ENCODE data around the gene SPATA32.
A peak's percentile ranks its signal among the peaks of the same experiment; 100 is the strongest.
"Not testable (repeated sequence)": the region's sequence is repeated elsewhere in the genome, so short reads cannot be mapped to it uniquely, and the experiment has no call there.

Gene SPATA32

DNA sequence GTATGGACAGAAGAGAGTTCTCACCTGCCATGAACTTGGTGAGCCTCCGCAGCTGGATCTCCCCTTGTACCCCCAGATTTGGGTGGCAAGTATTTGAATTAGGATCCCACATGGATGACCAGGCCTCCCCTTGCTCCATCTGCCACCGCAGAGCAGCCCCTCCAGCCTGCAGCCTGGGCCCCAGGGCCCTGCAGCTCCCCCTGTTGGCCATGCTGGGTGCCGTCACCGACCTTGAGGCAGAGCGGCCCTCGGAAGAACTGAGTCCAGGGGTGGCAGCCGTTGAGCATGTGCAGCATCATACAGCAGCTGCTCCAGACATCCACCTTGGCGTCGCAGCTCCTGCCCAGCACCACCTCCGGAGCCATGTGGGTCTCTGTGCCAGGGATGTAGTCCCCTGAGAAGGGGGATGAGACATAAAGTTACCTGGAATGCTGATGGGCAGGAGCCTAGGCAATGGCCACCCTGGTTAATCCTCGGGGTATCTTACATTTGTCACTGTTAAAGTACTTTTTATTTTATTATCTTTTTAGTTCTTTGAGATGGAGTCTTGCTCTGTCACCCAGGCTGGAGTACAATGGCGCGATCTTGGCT lies 9.0 kb upstream of the SPATA32 start:
- no peak for FAIRE-seq

DNA sequence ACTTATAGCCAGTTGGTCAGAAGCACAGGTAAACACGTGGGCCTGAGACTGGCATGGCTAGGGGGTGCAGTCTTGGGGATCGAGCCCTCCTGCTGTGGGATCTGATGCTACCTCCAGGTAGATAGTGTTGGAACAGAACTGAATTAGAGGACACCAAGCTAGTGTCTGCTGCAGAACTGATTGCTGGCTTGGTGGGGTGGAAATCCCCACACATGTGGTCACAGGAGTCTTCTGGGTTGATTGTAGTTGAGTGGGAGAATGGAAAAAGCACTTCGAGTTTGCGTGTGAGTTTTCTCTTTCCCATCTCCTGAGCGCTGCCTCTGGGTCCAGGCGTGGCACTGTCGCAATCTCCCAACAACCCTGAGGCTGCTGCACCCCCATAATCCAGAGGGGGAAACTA lies 8.0 kb upstream of the SPATA32 start:
- no peak for FAIRE-seq

DNA sequence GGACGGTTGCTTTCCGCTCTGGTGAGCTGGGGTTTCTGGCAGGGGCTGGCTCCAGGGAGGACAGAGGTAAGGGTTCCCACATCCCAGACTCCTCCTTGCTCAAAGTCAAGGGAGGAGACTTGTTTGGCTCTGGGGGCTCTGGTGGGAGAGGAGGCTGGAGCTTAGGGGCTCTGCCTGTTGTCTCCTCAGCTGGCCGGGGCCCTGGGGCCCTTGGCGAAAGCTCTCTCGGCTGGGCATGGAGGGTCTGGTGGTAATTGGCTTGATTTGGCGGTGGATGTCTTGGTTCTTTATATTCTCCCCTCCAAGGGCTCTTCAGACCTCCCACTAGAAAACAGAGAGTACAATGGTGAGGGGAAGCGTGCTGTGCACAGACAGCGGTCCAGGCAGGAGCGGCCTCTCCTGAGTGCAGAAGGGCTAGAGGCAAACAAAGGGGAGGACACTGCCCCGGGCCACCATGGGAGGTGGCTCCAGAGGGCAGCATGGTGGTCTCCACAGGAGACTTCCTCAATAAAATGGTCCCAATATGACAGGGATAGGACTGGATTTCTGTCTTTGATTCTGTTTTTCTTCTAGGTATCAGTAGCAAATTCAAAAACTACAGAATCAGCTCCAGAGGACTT lies 5.7 kb upstream of the SPATA32 start:
- FAIRE-seq = no peak

DNA sequence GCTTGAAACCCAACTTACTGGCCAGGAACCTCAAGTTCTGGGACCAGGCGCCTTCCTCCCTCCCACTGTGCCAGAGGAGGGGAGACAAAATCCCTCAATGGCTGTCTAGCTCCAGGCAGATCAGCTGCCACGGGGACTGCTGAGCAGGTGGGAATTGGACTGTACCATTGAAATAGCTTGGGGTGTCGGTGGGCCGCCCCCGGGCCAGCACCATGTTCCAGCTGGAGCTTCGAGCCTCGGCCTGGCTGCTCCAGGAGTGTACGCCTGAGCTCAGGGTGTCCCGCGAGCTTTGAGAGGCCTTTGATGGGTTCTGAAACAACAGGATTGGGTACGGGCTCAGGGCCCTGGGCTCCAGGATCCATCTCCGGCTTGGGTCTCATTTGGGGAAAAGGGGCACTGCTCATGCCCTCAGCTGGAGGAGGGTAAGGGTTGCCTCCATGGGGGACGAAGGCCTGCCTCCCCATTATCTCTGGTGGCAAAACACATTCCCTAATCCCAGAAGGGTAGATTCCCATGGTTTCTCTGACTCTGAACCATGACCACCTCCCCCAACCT lies 4.6 kb upstream of the SPATA32 start:
- FAIRE-seq = no peak

DNA sequence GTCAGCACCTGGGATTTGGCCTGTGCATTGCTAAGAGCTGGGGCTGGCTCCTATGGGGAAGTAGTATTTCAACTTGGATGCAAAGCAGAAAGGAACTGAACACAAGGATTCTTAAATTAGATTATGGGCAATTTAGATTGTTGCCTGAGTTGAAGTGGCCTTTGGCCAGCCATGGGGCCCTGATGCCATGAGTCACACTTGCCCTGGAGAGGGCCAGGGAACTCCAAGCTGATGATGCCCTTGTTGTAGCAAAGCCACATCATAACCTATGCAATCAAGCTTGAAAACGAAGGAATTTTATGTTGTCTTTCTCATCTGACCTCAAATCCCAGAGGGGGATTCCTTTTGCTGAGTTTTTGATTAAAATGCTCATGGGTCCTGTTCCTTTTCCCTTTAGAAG lies 3.9 kb upstream of the SPATA32 start:
- no peak for FAIRE-seq

DNA sequence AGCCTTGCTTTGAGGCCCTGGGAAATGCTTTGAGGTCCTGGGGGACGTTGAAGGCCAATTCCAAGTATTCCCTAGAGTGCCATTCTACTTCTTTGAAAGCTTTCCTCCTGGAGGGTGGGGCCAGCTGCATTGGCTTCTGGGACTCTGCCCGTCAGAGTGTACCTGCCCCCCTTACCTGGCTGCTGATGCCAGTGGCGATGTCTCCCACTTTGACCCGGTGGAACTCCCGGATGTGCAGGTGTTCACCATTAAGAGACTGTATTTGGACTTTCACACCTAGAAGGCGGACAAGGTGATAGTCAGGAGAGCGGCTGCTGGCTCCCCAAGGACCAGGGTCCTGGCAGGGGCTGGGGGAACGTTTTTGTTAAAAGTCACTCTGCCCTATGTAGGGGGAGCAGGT lies 3.1 kb upstream of the SPATA32 start:
- FAIRE-seq = no peak

DNA sequence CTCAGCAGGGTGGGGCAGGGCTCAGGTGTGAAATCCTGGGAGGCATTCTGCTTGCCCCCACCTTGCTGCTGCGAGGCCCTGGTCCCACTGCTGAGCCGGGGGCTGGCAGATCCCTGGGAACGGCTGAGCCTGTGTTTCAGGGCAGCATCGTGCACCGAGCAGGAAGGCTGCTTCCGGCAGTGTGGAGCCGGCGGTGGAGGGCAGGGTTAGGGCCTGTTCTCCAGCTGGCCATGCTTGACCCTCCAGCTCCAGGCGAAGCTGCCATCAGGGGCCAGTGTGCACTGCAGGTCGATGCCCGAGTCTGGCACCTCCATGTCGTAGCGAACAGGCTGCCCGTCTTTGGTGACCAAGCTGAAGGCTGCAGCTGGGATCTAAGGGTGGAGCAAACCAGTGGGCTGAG lies 2.5 kb upstream of the SPATA32 start:
- FAIRE-seq = no peak

DNA sequence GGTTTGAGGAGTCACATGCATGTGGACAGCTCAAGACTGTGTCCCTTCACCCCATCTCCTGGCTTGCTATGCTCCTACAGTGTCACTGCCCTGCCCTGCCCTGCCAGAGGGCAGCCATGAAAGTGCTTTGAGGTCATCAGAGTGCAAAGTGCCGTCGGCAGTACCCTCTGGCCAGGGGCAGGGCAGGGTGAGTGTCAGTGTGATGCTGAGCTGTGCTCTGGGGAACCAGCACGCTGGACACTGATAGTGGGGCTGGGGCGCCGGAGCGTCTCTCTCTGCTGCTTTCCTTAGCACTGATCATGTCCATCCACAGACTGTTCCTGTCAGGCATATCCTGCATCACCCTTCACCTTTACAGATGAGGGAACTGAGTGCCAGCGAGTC lies 1.6 kb upstream of the SPATA32 start:
- FAIRE-seq = no peak

DNA sequence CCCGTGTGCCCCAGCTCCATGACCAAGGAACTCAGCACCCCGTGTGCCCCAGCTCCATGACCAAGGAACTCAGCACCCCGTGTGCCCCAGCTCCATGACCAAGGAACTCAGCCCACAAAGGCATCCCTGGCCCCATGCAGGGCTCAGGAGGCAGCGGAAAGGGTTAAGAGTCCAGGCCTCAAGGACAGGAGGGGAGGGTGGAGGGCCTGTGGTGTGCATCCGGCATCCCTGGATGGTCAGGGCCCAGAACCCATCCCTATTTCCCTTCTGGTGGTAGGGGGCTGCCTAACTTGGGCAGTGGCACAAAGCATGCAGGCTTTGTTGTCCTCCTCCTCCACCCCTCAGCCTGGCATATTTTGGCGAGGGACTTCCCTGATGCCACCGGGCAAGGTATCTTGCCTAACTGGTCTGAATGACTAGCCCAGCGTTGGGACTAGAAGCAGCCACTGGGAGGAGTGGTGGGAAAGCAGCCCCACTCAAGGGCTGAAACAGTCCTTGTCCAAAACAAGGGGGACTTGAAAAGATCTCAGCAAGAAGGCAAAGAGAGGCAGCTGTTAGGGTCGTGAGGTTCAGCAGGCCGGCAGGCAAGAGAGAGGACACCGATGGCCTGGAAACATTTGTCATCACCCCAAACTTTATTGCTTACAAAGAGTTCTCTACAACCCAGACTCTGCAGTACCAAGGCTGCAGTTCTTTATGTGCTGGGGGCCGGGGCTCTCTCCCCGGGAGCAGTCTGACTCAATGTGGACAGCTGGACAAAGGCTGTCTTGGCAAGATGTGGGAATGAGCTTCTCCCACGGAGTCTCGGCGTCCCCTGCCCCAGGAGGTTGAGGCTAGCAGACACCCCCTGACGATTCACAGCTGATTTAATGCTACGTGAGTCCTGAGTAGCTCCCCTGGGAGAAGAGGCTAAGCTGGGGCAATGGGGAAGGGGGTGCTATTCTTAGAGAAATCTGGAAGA lies 902 bp upstream of the SPATA32 start:
- FAIRE-seq = no peak

DNA sequence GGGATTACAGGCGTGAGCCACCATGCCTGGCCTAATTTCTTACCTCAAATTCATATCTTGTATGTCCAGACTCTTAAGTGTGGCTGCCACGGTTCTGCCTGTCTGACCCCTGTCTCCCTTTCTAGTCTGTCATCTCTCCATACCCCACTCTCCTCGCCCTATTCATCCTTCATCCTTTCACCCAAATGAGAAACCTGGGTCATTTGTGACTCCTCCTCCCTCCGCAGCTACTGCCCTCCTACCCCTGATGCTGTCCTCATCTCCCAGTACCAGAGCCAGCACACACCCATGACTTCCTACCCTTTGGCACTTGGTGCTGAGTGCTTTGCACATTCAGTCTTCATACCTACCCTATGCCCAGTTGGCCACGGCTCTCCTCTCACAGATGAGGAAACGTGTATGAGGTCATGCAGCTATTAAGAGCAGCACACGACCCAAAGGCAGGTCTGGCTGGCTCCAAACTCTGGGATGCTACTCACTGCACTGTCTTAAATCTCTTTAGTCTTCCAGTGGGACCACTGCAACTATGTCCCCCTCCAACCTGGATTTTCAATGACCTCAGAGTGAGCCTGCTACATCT lies 1.6 kb downstream of the SPATA32 start:
- FAIRE-seq = no peak

DNA sequence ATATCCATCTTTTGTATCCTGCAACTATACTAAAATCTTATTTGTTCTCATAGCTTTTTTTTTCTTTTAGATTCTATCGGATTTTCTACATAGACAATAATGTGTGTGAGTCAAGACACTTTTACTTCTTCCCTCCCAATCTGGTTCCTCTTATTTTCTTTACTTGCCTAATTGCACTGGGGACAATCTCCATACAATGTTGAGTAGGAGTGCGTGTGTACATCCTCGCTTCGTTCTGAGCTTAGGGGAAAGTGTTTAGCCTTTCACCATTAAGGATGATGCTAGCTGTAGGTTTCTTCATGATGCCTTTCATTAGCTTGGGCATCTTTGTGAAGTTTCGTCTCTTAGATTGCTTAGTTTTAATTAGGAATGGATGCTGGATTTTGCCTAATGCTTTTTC lies 2.9 kb downstream of the SPATA32 start:
- FAIRE-seq = no peak

DNA sequence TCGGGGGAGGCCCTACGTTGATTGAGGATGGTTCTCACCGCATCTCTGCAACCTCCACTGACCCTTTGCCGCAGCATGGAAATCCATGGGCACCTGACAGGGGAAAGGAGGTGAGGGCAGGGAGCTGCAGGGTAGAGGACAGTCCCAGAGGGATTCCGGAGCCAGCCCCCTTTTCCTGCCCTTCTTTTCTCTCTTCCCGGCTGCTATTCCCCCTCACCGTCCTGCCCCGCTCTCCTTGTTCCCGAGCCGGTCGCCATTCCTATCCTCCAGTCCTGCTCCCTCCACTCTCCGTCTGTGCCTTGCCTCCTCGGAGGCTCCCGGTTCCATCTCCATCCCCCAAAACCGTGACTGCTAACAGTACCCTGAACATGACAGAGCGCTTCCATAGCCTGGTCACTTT lies 4.8 kb downstream of the SPATA32 start:
- no peak for FAIRE-seq

DNA sequence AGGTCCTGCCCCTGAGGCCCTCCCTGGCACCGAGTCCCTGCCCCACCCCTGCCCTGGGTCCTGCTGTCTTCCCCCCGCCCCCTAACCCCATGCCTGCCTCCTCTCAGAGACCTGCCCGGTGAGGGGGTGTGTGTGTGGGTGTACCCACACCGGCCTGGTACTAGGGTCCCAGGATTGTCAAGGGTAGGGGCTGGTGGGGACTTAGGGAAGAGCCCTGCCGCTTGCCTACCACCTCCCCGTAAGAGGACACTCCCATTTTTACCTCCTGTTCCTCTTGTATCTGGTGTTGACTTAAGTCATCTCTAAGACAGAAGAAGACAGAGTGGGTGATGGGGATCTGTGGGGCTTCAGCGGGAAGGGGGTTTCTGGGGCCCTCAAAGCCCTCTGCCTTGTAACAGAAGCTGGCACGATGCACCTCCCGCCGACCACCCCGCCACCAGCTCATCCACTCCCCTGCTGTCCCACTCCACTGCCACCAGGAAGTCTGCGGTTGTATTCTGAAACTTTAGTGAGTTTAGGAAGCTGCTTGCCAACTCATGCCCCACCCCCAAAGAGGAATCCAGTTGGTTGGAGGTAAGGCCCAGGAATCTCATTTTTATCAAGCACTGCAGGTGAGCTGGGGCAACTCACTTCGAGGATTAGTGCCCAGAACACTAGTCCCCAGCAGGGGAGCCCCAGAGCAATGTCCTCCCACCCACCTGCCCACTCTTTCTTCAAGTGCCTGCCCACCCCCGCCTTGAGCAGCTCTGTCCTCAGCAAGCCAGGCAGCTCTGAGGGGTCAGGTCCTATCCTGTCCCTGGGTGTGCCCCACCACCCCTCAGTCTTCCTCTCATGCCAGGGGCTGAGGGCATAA lies 5.6 kb downstream of the SPATA32 start:
- no peak for FAIRE-seq

DNA sequence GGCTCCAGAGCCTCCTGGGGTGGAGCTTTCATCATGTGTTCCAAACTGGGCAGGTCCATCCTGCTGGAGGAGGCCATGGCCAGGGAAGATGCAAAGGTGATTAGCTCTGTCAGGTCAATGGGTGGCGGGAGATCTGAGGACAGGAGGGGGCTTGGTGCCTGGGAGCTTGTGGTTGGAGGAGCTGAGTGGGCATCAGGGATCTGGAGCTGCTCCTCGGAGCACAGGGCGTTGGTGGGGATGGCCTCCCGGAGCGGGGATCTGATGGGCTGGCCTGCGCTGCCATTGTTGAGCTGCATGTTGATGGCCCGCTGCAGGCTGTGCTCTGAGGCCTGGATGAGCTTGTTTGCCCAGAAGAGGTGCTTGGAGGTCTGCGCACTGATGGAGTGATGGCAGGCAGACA lies 6.5 kb downstream of the SPATA32 start:
- FAIRE-seq = no peak

DNA sequence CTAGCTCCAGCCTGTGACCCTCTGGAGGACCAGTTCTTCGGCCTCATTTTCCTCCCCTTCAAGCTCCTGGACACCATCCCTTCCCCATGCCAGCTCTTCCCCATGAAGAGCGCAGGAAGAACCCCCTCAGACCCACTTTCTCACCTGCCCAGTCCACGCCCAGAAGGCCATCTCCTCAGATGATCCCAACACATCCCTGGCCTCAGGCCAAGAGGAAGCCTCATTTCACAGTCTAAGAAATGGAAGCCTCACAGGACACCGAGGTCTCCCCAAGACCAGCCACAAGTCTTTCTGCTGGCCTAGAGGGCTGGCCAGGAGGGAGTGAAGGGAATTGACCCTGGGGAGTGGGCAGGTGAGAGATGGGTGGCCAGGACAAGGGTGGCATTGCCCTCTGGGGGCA lies 8.0 kb downstream of the SPATA32 start:
- FAIRE-seq = no peak

DNA sequence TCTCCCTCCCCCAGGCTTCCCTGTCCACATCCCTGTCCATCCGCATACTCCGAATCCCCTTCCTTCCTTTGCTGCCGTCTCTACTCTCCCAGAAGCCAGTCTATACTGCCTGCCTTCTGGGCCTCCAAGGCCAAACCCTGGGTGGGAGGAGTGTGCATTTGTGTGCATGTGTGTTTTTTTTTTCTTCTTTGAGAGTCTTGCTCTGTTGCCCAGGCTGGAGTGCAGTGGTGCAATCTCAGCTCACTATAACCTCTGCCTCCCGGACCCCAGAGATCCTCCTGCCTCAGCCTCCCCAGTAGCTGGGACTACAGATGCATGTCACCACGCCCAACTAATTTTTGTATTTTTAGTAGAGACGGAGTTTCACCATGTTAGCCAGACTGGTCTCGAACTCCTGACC lies 8.7 kb downstream of the SPATA32 start:
- FAIRE-seq = not testable (repeated sequence)

DNA sequence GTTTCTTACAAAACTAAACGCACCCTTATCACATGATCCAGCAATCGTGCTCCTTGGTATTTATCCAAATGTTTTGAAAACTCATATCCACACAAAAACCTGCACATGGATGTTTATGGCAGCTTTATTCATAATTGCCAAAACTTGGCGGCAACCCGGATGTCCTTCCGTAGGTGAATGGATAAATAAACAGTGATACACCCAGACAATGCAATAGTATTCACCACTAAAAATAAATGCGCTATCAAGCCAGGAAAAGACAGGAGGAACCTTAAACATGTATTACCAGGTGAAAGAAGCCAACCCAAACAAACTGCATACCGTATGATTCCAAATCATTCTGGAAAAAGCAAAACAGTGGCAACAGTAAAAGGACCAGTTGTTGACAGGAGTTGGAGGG lies 10.0 kb downstream of the SPATA32 start:
- no peak for FAIRE-seq

DNA sequence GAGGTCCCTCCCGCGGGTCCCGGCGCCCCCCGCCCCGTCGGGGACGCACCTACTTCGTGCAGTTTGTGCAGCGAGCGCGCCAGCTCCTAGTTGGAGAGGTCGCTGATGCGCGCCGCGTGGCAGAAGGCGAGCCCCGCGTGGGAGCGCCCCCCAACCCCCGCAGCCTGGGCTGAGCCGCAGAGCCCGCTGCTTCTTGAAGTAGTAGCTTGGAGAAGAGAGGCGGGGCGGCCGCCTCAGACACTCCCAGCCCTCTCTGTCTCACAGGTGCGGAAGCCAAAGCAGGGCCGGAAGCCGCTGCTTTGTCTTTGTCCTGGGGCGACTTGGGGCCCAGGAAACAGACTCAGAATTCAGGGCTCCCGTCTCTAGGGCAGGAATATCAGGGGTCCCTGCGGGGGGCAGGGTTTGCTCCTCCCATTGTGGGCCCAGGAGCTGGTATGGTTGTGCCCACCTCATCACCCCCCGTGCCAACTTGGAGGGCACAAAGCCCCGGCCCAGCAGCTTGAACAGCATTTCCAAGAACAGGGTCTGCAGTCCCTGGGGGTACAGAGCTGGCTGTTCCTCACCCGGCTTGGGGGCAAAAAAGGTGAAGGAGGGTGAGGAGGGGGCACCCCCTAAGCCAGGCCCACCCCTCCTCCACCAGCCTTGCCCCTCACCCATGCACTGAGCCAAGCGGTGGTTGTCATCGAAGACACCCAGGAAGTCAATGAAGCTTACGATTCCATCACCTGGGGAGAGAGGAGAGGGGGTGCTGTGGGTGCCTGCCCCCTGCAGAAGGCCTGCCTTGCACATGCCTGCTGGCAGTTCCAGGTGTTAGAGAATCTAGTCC lies 13.5 kb downstream of the SPATA32 start:
- FAIRE-seq = no peak

DNA sequence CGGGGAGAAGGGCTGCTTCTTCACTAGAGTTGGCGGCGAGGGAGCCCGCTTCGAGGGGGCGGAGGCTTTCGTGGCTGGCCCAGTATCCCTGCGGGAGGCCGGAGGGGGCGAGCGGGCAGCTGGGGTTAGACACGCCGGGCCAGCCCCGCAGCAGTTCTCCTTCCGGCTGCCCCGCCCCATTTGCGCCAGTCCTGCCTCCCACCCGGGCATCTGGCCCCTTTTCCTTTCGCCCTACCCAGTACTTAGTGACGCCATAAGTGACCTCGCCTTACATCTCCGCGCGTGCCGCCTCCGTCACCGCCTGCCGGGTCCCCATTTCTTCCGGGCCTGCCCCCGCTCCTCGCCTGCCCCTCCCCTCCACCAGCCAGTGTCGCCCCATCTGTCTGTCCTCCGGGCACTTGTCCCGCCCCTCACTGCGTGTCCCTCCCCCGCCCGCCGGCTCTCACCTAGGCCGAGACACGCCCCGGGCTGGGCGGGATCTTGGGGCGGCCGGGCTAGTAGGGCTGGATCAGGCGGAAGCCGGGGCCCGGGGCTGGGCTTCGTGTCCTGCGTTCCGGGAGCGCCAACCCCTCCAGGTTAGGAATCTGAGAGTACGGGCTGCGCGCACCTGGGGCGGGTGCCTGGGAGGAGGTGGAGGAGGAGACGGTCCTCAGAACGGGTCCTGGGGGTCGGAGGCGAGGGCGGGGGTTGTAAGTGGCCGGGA lies 14.3 kb downstream of the SPATA32 start:
- FAIRE-seq = peak; percentile 91

DNA sequence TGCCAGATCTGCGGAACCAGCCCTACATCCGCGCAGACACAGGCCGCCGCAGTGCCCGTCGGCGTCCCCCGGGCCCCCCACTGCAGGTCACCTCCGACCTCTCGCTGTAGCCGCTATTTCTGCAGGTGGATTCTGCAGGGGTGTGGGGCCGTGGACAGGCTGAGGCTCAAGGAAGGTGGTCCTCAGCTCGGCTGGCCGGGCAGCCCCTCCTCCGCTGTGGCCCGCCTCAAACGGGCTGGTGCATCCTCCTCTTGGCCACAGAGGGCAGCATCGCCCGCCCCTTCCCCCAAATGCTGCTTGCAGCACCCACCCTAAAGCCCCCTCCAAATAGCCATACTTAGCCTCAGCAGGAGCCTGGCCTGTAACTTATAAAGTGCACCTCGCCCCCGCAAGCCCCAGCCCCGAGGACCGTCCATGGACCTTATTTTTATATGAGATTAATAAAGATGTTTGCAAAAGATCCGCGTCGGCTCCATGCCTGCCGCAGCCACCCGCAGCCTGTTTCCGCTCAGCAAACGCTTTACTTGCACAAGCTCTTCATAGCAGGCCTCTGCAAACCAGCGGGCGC lies 14.9 kb downstream of the SPATA32 start:
- no peak for FAIRE-seq

DNA sequence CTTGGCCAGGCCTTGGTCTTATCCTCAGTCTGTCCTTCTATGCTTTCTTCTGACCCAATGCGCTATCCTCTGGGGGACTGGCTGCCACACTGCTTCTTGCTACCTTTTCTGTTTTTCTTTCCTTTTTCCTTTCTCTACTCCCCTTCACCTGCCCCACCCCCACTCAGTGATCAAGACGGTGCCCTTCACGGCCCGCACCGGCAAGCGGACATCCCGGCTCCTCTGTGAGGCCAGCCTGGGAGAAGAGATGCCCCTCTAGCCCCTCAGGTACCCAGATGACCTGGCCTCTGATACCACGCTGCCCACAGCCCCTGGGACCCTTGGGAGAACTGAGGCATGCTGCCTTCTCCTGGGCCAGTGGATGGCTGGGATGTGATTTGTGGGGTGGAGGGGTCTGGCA lies 15.6 kb downstream of the SPATA32 start:
- FAIRE-seq = no peak

Data from A204.1 (cell line).